Measurements from ENCODE around the gene MMP15. TPM values are rescaled to one million over a fixed set of nuclear protein-coding genes. Genes with fewer than 3 reads are reported as not detected.
"Not testable (repeated sequence)": the region's sequence is repeated elsewhere in the genome, so short reads cannot be mapped to it uniquely, and the experiment has no call there.

The MMP15 gene
- total RNA-seq, 4 donors from 2014 or later = 11.4 to 32.9 (median 28.4) TPM

DNA sequence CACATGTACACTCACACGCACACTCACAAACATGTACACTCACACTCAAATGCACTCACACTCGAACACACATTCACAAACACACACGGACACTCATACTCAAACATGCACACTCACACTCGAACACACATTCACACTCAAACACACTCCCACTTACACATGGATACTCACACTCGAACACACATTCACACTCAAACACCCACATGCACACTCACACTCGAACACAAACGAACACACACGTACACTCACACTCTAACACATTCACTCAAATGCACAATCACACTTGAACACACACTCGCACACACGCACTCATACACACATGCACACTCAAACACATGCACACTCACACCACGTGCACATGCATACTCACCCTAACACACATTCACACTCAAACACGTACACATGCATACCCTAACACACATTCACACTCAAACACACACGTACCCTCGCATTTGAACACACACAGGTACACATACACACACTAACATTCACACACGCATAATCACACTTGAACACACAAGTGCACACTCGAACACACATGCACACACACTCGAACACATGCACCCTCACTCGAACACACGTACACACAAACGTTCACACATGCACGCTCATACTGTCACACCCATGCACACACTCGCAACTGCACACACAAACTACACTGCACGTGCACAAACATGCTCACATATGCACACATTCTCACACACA lies 61.8 kb downstream of the MMP15 start:
- H3K36me3 ChIP-seq = no peaks in the 10 kb centered on the region
- peaks cover 0 to 4% (median 0%) of the 10 kb centered on the region in 4 donors for H3K4me1 ChIP-seq
- WGBS, 2 donors = 86 to 90% methylated on average over 23 of the region's 23 CpGs
- DNase-seq (ENCODE audit: low spot score in 2 of 2) = no peak
- H3K27me3 ChIP-seq = no peaks in the 10 kb centered on the region
- no peak for TF ChIP-seq POLR2A (IDR thresholded peaks at IDR 0.05)
- TF ChIP-seq EP300 (IDR thresholded peaks at IDR 0.05) = no peak
- TF ChIP-seq CTCF (IDR thresholded peaks at IDR 0.05) = no peak
- no peak overlapping the region for H3K27ac ChIP-seq
- H3K9me3 ChIP-seq = no peaks in the 10 kb centered on the region
- no peak overlapping the region for H3K4me3 ChIP-seq

DNA sequence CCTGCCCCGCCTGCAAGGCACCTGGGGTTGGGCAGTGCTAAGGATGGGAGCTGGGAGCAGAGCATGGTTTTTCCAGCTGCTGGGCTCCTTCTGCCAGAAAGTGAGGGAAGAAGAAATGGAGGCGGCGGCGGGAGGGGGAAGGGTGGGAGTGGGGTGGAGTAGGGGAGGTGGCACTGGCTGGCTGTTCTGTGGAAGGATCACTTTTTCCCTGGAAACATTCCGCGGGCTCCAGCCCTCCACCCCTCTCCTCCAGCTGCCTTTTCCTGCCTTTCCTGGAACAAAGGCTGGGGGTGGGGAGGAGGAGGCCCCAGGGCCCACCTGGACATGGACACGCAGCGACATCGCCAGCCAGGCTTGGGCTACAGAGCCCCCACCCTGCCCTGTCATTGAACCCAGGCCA lies 62.5 kb downstream of the MMP15 start:
- H3K27me3 ChIP-seq = no peaks in the 10 kb centered on the region
- H3K27ac ChIP-seq = no peak overlapping the region
- H3K4me3 ChIP-seq = no peak overlapping the region
- H3K36me3 ChIP-seq = no peaks in the 10 kb centered on the region
- WGBS, 2 donors = 25 to 39% methylated on average over 9 of the region's 9 CpGs
- no peaks in the 10 kb centered on the region for H3K9me3 ChIP-seq
- peaks cover 0 to 4% (median 0%) of the 10 kb centered on the region in 4 donors for H3K4me1 ChIP-seq
- no peak for DNase-seq (ENCODE audit: low spot score in 2 of 2)
- TF ChIP-seq POLR2A (IDR thresholded peaks at IDR 0.05) (no peak), EP300 (IDR thresholded peaks at IDR 0.05) (no peak), CTCF (IDR thresholded peaks at IDR 0.05) (no peak)

GRCh38 chr16:58090396-58090795 lies 64.8 kb downstream of the MMP15 start:
- not testable (repeated sequence) for H3K36me3 ChIP-seq; H3K27me3 ChIP-seq; H3K27ac ChIP-seq; DNase-seq (ENCODE audit: low spot score in 2 of 2); H3K4me1 ChIP-seq; H3K4me3 ChIP-seq; H3K9me3 ChIP-seq
- 96 to 98% methylated on average over 3 of the region's 3 CpGs for WGBS, 2 donors

GRCh38 chr16:58094026-58094425 lies 68.5 kb downstream of the MMP15 start:
- no peaks in the 10 kb centered on the region for H3K9me3 ChIP-seq
- no peaks in the 10 kb centered on the region for H3K27me3 ChIP-seq
- WGBS, 2 donors = 82 to 88% methylated on average over 5 of the region's 5 CpGs
- DNase-seq (ENCODE audit: low spot score in 2 of 2) = no peak
- no peak overlapping the region for H3K27ac ChIP-seq
- H3K4me1 ChIP-seq = peaks cover 0 to 17% (median 0%) of the 10 kb centered on the region in 4 donors
- TF ChIP-seq EP300 (IDR thresholded peaks at IDR 0.05) = no peak
- no peak for TF ChIP-seq POLR2A (IDR thresholded peaks at IDR 0.05)
- TF ChIP-seq CTCF (IDR thresholded peaks at IDR 0.05) = no peak
- H3K4me3 ChIP-seq = no peak overlapping the region
- no peaks in the 10 kb centered on the region for H3K36me3 ChIP-seq

- no peaks in the 10 kb centered on the region for H3K36me3 ChIP-seq
Measured at GRCh38 chr16:58094791-58095574, 69.4 kb downstream of the MMP15 start.

GRCh38 chr16:58095575-58095960 lies 70.0 kb downstream of the MMP15 start:
- peaks cover 0 to 17% (median 0%) of the 10 kb centered on the region in 4 donors for H3K4me1 ChIP-seq
- H3K4me3 ChIP-seq; H3K27ac ChIP-seq; DNase-seq (ENCODE audit: low spot score in 2 of 2); H3K27me3 ChIP-seq; H3K9me3 ChIP-seq; H3K36me3 ChIP-seq: not testable (repeated sequence)
- WGBS, 2 donors = 61 to 68% methylated on average over 6 of the region's 6 CpGs

More at GRCh38 chr16:58094791-58095574, 69.4 kb downstream of the MMP15 start:
- DNase-seq (ENCODE audit: low spot score in 2 of 2) = no peak
- 56% methylated on average over 11 to 13 of the region's 15 CpGs for WGBS, 2 donors
- no peaks in the 10 kb centered on the region for H3K27me3 ChIP-seq
- H3K4me3 ChIP-seq = no peak overlapping the region
- TF ChIP-seq POLR2A (IDR thresholded peaks at IDR 0.05) (no peak), CTCF (IDR thresholded peaks at IDR 0.05) (no peak), EP300 (IDR thresholded peaks at IDR 0.05) (no peak)
- no peaks in the 10 kb centered on the region for H3K9me3 ChIP-seq
- H3K27ac ChIP-seq = no peak overlapping the region
- H3K4me1 ChIP-seq = peaks cover 0 to 17% (median 0%) of the 10 kb centered on the region in 4 donors
